ENCODE data around the gene MYLK2. TPM values are rescaled to one million over a fixed set of nuclear protein-coding genes. Genes with fewer than 3 reads are reported as not detected.

MYLK2 gene
- total RNA-seq, 1 experiment from 2014 or later: 0.74 TPM

DNA sequence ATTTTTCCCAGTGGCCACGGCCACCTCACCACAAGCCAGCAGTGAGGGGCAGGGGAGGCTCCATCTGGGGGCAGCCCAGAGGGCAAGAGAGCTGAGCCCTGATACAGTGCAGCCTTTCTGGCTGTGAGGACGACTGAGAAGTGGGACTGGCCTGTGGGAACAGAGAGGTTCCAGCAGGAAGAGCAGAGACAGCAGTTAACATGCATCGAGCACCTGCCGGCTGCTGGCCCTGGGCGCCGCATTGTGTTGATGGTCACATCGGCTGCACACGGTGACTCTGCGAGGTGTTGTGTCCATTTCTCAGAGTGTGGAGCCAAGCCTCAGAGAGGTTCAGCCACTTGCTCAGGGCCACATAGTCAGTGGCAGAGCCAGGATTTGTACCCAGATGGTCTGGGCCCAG lies 16.4 kb downstream of the MYLK2 start:
- no peak overlapping the region for H2AK5ac ChIP-seq (ENCODE audit: insufficient read length, low read length)
- DNase-seq: no peak
- Mint-ChIP-seq H3K27ac (no peak overlapping the region), H3K36me3 (ENCODE audit: insufficient read depth in 1 of 3, low read depth in 3 of 3) (no peaks in the 10 kb centered on the region), H3K27me3 (ENCODE audit: low read depth) (peaks cover 2% of the 10 kb centered on the region), H3K9me3 (no peaks in the 10 kb centered on the region), H3K4me3 (no peak overlapping the region), H3K4me1 (peaks cover 14 to 16% of the 10 kb centered on the region in 2 experiments)
- H3K9me3 ChIP-seq (ENCODE audit: control insufficient read depth, low read depth, low read length): no peaks in the 10 kb centered on the region
- H3T11ph ChIP-seq (ENCODE audit: low read length): no peak overlapping the region
- no peaks in the 10 kb centered on the region for H3K79me2 ChIP-seq (ENCODE audit: insufficient read depth, low read length)
- H3K23me2 ChIP-seq (ENCODE audit: insufficient read length, low read depth, low read length, poor library complexity, severe bottlenecking): no peaks in the 10 kb centered on the region
- H3K79me1 ChIP-seq (ENCODE audit: insufficient read depth, low read depth, low read length, poor library complexity, severe bottlenecking): no peaks in the 10 kb centered on the region
- H2BK20ac ChIP-seq (ENCODE audit: low read depth, low read length, poor library complexity, severe bottlenecking): no peak overlapping the region
- H3K4me2 ChIP-seq (ENCODE audit: insufficient read depth, insufficient read length, low read length): no peak overlapping the region
- no peak overlapping the region for H3K4ac ChIP-seq (ENCODE audit: low read depth, low read length)
- H3K14ac ChIP-seq (ENCODE audit: insufficient read depth, low read length): no peak overlapping the region
- H4K91ac ChIP-seq (ENCODE audit: insufficient read length, low read depth, low read length): no peak overlapping the region
- no peak overlapping the region for H4K5ac ChIP-seq (ENCODE audit: insufficient read length, low read depth, low read length)
- H4K8ac ChIP-seq (replicated peaks; ENCODE audit: insufficient read length, low read depth, low read length): no peak overlapping the region
- no peak overlapping the region for H3K23ac ChIP-seq (ENCODE audit: insufficient read length, low read depth, low read length)
- H3K18ac ChIP-seq (ENCODE audit: insufficient read length, low read depth, low read length): no peak overlapping the region
- H3K4me1 ChIP-seq (ENCODE audit: insufficient read depth, low read length): no peaks in the 10 kb centered on the region; the same call in 1 of the 2 replicates
- H3K27me3 ChIP-seq (ENCODE audit: insufficient read depth, low read length): no peaks in the 10 kb centered on the region
- H3K27ac ChIP-seq (ENCODE audit: insufficient read length, low read depth, low read length): no peak overlapping the region
- no peaks in the 10 kb centered on the region for H4K20me1 ChIP-seq (ENCODE audit: control insufficient read depth, insufficient read depth, insufficient read length)
- H2BK5ac ChIP-seq (ENCODE audit: insufficient read length, low read length): no peak overlapping the region
- no peak overlapping the region for H2BK120ac ChIP-seq (ENCODE audit: low read depth, low read length, poor library complexity, severe bottlenecking)
- no peak overlapping the region for H3K56ac ChIP-seq (ENCODE audit: insufficient read length, low read depth, low read length)
- H2BK15ac ChIP-seq (ENCODE audit: low read depth, low read length): no peak overlapping the region
- H3K9ac ChIP-seq (ENCODE audit: extremely low read depth, insufficient read length, low read length): no peak overlapping the region
- H2BK12ac ChIP-seq (ENCODE audit: insufficient read length, low read depth, low read length): no peak overlapping the region
- no CpG with 5 or more reads among the region's 9 CpGs for WGBS (ENCODE audit: extremely low coverage, insufficient read length, low lambda C conversion rate)
- no peak overlapping the region for H2AFZ ChIP-seq (ENCODE audit: low read length)
- TF ChIP-seq, protein P1, sequence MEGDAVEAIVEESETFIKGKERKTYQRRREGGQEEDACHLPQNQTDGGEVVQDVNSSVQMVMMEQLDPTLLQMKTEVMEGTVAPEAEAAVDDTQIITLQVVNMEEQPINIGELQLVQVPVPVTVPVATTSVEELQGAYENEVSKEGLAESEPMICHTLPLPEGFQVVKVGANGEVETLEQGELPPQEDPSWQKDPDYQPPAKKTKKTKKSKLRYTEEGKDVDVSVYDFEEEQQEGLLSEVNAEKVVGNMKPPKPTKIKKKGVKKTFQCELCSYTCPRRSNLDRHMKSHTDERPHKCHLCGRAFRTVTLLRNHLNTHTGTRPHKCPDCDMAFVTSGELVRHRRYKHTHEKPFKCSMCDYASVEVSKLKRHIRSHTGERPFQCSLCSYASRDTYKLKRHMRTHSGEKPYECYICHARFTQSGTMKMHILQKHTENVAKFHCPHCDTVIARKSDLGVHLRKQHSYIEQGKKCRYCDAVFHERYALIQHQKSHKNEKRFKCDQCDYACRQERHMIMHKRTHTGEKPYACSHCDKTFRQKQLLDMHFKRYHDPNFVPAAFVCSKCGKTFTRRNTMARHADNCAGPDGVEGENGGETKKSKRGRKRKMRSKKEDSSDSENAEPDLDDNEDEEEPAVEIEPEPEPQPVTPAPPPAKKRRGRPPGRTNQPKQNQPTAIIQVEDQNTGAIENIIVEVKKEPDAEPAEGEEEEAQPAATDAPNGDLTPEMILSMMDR (conservative IDR thresholded peaks at IDR 0.05): no peak

Data from H9 (cell line).